RWPE2 (cell line): Measurements from ENCODE around the gene SPIRE1.

Source experiments
- ATAC-seq: fragments of 200-7000 bp; cut with Tn5 transposase; 3 replicates; pipeline ENCODE4 v1.9.1; 2021; ENCODE audit warnings: low read depth
- DNase-seq: peaks from one replicate; pipeline ENCODE4 v3.0.0-alpha.2; 2020; ENCODE audit warnings: low spot score
- H3K27ac ChIP-seq: fragments of 450-650 bp; 2 replicates; pipeline ENCODE4 v1.5.1; 2017; ENCODE audit warnings: mild to moderate bottlenecking; ENCODE audit not compliant: poor library complexity, severe bottlenecking
- H3K27me3 ChIP-seq: fragments of 250-450 bp; sonication (Bioruptor Pico); 2 replicates; pipeline ENCODE4 v1.5.1; 2021; ENCODE audit warnings: mild to moderate bottlenecking, moderate library complexity; ENCODE audit not compliant: insufficient read depth, poor library complexity, severe bottlenecking
- H3K36me3 ChIP-seq: fragments of 250-450 bp; sonication (Bioruptor Pico); 2 replicates; pipeline ENCODE4 v1.5.1; 2020; ENCODE audit warnings: low read depth, mild to moderate bottlenecking, moderate library complexity
- H3K4me1 ChIP-seq: fragments of 250-450 bp; sonication (Bioruptor Pico); 2 replicates; pipeline ENCODE4 v1.5.1; 2021; ENCODE audit warnings: mild to moderate bottlenecking, moderate library complexity; ENCODE audit not compliant: insufficient read depth, poor library complexity, severe bottlenecking
- H3K4me3 ChIP-seq: fragments of 250-450 bp; sonication (Bioruptor Pico); 2 replicates; pipeline ENCODE4 v1.5.1; 2021; ENCODE audit warnings: mild to moderate bottlenecking, moderate library complexity; ENCODE audit not compliant: severe bottlenecking
- H3K9me3 ChIP-seq: fragments of 250-450 bp; sonication (Bioruptor Pico); 2 replicates; pipeline ENCODE4 v1.5.1; 2021; ENCODE audit warnings: mild to moderate bottlenecking, moderate library complexity; ENCODE audit not compliant: severe bottlenecking
- CTCF ChIP-seq: fragments of 450-650 bp; IDR thresholded peaks from one replicate; pipeline ENCODE4 v1.5.1; 2017; ENCODE audit warnings: mild to moderate bottlenecking, moderate library complexity; ENCODE audit not compliant: poor library complexity, severe bottlenecking

SPIRE1 gene

GRCh38 chr18:12410081-12410481, 247.8 kb downstream of the SPIRE1 start:
- TF ChIP-seq CTCF, result no peak
- ATAC-seq (no peak), DNase-seq (no peak)
- Histone ChIP-seq H3K9me3 (no peaks in the 10 kb centered on the region), H3K4me1 (no peaks in the 10 kb centered on the region), H3K27ac (no peak overlapping the region), H3K36me3 (0 out of 2 replicates have a peak, but pooled peaks cover 3% of the 10 kb centered on the region), H3K27me3 (no peaks in the 10 kb centered on the region), H3K4me3 (no peak overlapping the region)

- Histone ChIP-seq H3K36me3 (0 out of 2 replicates have a peak, but pooled peaks cover 3% of the 10 kb centered on the region), H3K27ac (no peak overlapping the region), H3K27me3 (no peaks in the 10 kb centered on the region), H3K9me3 (no peaks in the 10 kb centered on the region), H3K4me3 (no peak overlapping the region), H3K4me1 (no peaks in the 10 kb centered on the region)
- ATAC-seq, result no peak
- TF ChIP-seq CTCF, result no peak
- DNase-seq, result no peak
Observed at GRCh38 chr18:12409469-12409868, 248.4 kb downstream of the SPIRE1 start.

- Histone ChIP-seq H3K4me1 (peaks cover 10% of the 10 kb centered on the region), H3K4me3 (peak overlapping the region; percentile 68), H3K27ac (peak overlapping the region; percentile 41), H3K36me3 (0 out of 2 replicates have a peak, but pooled peaks cover 3% of the 10 kb centered on the region), H3K27me3 (no peaks in the 10 kb centered on the region), H3K9me3 (no peaks in the 10 kb centered on the region)
- no peak for DNase-seq
- TF ChIP-seq CTCF, result no peak
- ATAC-seq, result no peak
Observed at GRCh38 chr18:12408247-12408869, 249.5 kb downstream of the SPIRE1 start.

- TF ChIP-seq CTCF, result no peak
- Histone ChIP-seq H3K4me3 (no peak overlapping the region), H3K27me3 (no peaks in the 10 kb centered on the region), H3K9me3 (no peaks in the 10 kb centered on the region), H3K36me3 (no peaks in the 10 kb centered on the region), H3K4me1 (peaks cover 19% of the 10 kb centered on the region), H3K27ac (no peak overlapping the region)
- DNase-seq (no peak), ATAC-seq (no peak)
Observed at GRCh38 chr18:12406371-12407111, 251.4 kb downstream of the SPIRE1 start.

GRCh38 chr18:12405066-12405465, 252.8 kb downstream of the SPIRE1 start:
- DNase-seq, result no peak
- no peak overlapping the region for H3K27ac ChIP-seq
- no peak overlapping the region for H3K4me3 ChIP-seq
- no peaks in the 10 kb centered on the region for H3K9me3 ChIP-seq
- TF ChIP-seq CTCF, result no peak
- no peaks in the 10 kb centered on the region for H3K27me3 ChIP-seq
- H3K4me1 ChIP-seq, result peaks cover 19% of the 10 kb centered on the region
- ATAC-seq, result no peak
- H3K36me3 ChIP-seq, result no peaks in the 10 kb centered on the region
